Measurements from ENCODE around the gene KNDC1. TPM values are rescaled to one million over a fixed set of nuclear protein-coding genes. Genes with fewer than 3 reads are reported as not detected.

KNDC1 gene
- total RNA-seq, 2 donors from 2014 or later: 6.5 to 9.6 TPM

DNA sequence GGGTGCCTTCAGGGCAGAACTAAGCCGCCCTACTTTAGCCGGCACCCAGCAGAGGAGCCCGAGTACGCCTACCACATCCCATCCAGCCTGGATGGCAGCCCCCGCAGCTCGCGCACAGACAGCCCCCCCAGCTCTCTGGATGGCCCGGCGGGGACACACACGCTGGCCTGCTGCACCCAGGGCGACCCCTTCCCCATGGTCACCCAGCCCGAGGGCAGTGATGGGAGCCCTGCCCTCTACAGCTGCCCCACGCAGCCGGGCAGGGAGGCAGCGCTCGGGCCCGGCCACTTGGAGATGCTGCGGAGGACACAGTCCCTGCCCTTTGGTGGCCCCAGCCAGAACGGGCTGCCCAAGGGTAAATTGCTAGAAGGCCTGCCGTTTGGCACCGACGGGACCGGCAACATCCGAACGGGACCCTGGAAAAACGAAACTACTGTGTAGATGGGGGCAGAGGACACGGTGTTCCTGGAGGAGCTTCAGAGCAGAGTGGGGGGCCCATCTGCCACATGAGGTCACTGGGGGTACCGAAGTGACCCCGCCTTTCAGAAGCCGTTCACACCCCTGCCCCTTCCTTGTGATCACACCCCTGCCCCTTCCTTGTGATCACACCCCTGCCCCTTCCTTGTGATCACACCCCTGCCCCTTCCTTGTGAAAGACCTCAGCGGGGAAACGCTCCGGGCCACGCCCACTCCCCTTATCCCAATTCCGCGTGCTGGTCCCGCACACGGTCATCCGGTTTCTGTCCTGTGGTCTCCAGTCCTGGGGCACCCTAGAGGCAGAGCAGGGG lies 30.8 kb upstream of the KNDC1 start:
- Histone ChIP-seq H3K9me3 (ENCODE audit: control insufficient read depth, low read length) (no peaks in the 10 kb centered on the region), H3K27ac (ENCODE audit: low read depth, low read length) (no peak overlapping the region), H3K27me3 (ENCODE audit: control insufficient read depth, insufficient read depth, low read length, poor library complexity, severe bottlenecking) (no peaks in the 10 kb centered on the region), H3K9ac (ENCODE audit: extremely low read depth, low read length, poor library complexity, severe bottlenecking) (no peak overlapping the region), H3K36me3 (ENCODE audit: control insufficient read depth, insufficient read depth, low read length) (no peaks in the 10 kb centered on the region), H3K4me3 (ENCODE audit: low read length) (no peak overlapping the region), H3K4me1 (ENCODE audit: control insufficient read depth, insufficient read depth, low read length) (no peaks in the 10 kb centered on the region)
- peak; percentile 50 for DNase-seq
- Mint-ChIP-seq H3K9me3 (no peaks in the 10 kb centered on the region), H3K4me1 (no peaks in the 10 kb centered on the region), H3K4me3 (no peak overlapping the region), H3K27me3 (ENCODE audit: insufficient read depth) (no peaks in the 10 kb centered on the region), H3K36me3 (ENCODE audit: low read depth) (no peaks in the 10 kb centered on the region), H3K27ac (no peak overlapping the region)
- 88 to 89% methylated on average over 29 to 39 of the region's 39 CpGs for WGBS, 2 experiments (ENCODE audit: insufficient coverage in 1 of 2, insufficient read length in 1 of 2)
- TF ChIP-seq, protein P1, sequence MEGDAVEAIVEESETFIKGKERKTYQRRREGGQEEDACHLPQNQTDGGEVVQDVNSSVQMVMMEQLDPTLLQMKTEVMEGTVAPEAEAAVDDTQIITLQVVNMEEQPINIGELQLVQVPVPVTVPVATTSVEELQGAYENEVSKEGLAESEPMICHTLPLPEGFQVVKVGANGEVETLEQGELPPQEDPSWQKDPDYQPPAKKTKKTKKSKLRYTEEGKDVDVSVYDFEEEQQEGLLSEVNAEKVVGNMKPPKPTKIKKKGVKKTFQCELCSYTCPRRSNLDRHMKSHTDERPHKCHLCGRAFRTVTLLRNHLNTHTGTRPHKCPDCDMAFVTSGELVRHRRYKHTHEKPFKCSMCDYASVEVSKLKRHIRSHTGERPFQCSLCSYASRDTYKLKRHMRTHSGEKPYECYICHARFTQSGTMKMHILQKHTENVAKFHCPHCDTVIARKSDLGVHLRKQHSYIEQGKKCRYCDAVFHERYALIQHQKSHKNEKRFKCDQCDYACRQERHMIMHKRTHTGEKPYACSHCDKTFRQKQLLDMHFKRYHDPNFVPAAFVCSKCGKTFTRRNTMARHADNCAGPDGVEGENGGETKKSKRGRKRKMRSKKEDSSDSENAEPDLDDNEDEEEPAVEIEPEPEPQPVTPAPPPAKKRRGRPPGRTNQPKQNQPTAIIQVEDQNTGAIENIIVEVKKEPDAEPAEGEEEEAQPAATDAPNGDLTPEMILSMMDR (conservative IDR thresholded peaks at IDR 0.05): peak; percentile 15

DNA sequence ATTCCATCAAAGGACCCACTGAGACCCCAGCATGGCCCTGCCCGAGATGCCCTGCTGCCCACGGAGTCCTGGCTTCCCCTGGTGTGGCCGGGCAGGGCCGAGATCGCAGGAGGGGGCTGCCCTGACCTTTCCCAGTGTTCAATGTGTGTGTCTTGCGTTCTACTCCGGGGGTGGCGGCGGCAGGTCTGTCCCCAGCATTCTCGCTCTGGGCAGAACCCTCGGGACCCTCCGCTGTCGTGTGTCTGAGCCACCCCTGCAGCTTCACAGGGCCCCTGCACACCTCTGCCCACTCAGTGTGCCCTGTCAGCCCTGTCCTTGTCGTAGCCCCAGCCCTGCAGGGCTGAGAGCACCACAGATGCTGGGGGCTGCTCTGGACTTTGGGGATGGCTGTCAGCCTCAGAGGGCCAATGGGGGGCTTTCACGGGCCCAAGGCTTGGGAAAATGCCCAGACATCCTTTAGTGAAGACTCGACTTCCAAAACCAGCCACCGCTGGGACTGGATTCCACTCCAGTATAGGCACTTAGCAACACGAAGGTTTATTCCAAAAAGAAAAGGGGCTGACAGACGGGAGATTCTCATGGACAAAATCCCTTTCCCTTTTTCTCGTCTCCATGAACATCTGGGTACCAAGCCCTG lies 30.0 kb upstream of the KNDC1 start:
- Mint-ChIP-seq H3K27ac (no peak overlapping the region), H3K4me1 (no peaks in the 10 kb centered on the region), H3K27me3 (ENCODE audit: insufficient read depth) (no peaks in the 10 kb centered on the region), H3K36me3 (ENCODE audit: low read depth) (no peaks in the 10 kb centered on the region), H3K9me3 (no peaks in the 10 kb centered on the region), H3K4me3 (no peak overlapping the region)
- no peak overlapping the region for H3K27ac ChIP-seq (ENCODE audit: low read depth, low read length)
- WGBS, 2 experiments (ENCODE audit: insufficient coverage in 1 of 2, insufficient read length in 1 of 2): 88 to 89% methylated on average over 18 to 20 of the region's 20 CpGs
- no peaks in the 10 kb centered on the region for H3K36me3 ChIP-seq (ENCODE audit: control insufficient read depth, insufficient read depth, low read length)
- H3K9me3 ChIP-seq (ENCODE audit: control insufficient read depth, low read length): no peaks in the 10 kb centered on the region
- H3K4me1 ChIP-seq (ENCODE audit: control insufficient read depth, insufficient read depth, low read length): no peaks in the 10 kb centered on the region
- H3K9ac ChIP-seq (ENCODE audit: extremely low read depth, low read length, poor library complexity, severe bottlenecking): no peak overlapping the region
- H3K27me3 ChIP-seq (ENCODE audit: control insufficient read depth, insufficient read depth, low read length, poor library complexity, severe bottlenecking): no peaks in the 10 kb centered on the region
- no peak for DNase-seq
- TF ChIP-seq, protein P1 (conservative IDR thresholded peaks at IDR 0.05): peak; percentile 0
- no peak overlapping the region for H3K4me3 ChIP-seq (ENCODE audit: low read length)

DNA sequence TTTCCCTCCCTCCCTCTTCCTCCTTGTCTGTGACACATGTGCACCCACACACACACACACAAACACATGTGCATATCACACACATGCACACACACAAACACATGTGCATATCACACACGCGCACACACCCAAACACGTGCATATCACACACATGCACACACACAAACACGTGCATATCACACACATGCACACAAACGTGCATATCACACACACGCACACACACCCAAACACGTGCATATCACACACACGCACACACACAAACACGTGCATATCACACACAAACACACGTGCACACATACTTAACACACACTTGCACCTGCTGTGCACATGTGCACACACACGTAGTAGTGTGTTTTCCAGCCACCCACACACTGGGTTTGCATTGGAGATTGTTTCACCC lies 29.4 kb upstream of the KNDC1 start:
- no peaks in the 10 kb centered on the region for H3K36me3 Mint-ChIP-seq (ENCODE audit: low read depth)
- no peak for DNase-seq
- no peak overlapping the region for H3K4me3 Mint-ChIP-seq

More for the DNA sequence above, 29.4 kb upstream of the KNDC1 start:
- TF ChIP-seq, protein P1 (conservative IDR thresholded peaks at IDR 0.05): no peak
- Histone ChIP-seq H3K4me3 (ENCODE audit: low read length) (no peak overlapping the region), H3K4me1 (ENCODE audit: control insufficient read depth, insufficient read depth, low read length) (no peaks in the 10 kb centered on the region), H3K27me3 (ENCODE audit: control insufficient read depth, insufficient read depth, low read length, poor library complexity, severe bottlenecking) (no peaks in the 10 kb centered on the region), H3K27ac (ENCODE audit: low read depth, low read length) (no peak overlapping the region), H3K9me3 (ENCODE audit: control insufficient read depth, low read length) (no peaks in the 10 kb centered on the region), H3K36me3 (ENCODE audit: control insufficient read depth, insufficient read depth, low read length) (no peaks in the 10 kb centered on the region), H3K9ac (ENCODE audit: extremely low read depth, low read length, poor library complexity, severe bottlenecking) (no peak overlapping the region)
- no peak overlapping the region for H3K27ac Mint-ChIP-seq
- H3K27me3 Mint-ChIP-seq (ENCODE audit: insufficient read depth): no peaks in the 10 kb centered on the region
- no peaks in the 10 kb centered on the region for H3K9me3 Mint-ChIP-seq
- no peaks in the 10 kb centered on the region for H3K4me1 Mint-ChIP-seq
- 87 to 97% methylated on average over 6 to 11 of the region's 11 CpGs for WGBS, 2 experiments (ENCODE audit: insufficient coverage in 1 of 2, insufficient read length in 1 of 2)
